ENCODE results near the gene UNC13A.

Gene UNC13A

GRCh38 chr19:17687857-17688784, at the start of gene UNC13A:
UNC13A (minus strand) TSS chr19:17688354; CDS start chr19:17688199, 155 bp downstream.
- no peak for TF ChIP-seq CTCF (IDR thresholded peaks at IDR 0.05; ENCODE audit: borderline replicate concordance, control extremely low read depth, extremely low read depth, insufficient read depth, missing control alignments)
- peak; percentile 82 for DNase-seq (ENCODE audit: low spot score)
- in situ Hi-C loops (cut with MboI; ENCODE audit: low sequenced_read_pairs, unreplicated experiment): no loop called here

GRCh38 chr19:17737690-17738153, 49.6 kb upstream of the UNC13A start:
- in situ Hi-C loops (cut with MboI; ENCODE audit: low sequenced_read_pairs, unreplicated experiment): no loop called here
- no peak for DNase-seq (ENCODE audit: low spot score)
- TF ChIP-seq CTCF (IDR thresholded peaks at IDR 0.05; ENCODE audit: borderline replicate concordance, control extremely low read depth, extremely low read depth, insufficient read depth, missing control alignments): no peak

GRCh38 chr19:17735410-17735809, 47.3 kb upstream of the UNC13A start:
- DNase-seq (ENCODE audit: low spot score): no peak
- in situ Hi-C loops (cut with MboI; ENCODE audit: low sequenced_read_pairs, unreplicated experiment): no loop called here
- TF ChIP-seq CTCF (IDR thresholded peaks at IDR 0.05; ENCODE audit: borderline replicate concordance, control extremely low read depth, extremely low read depth, insufficient read depth, missing control alignments): no peak

- in situ Hi-C loops (cut with MboI; ENCODE audit: low sequenced_read_pairs, unreplicated experiment): no loop called here
- TF ChIP-seq CTCF (IDR thresholded peaks at IDR 0.05; ENCODE audit: borderline replicate concordance, control extremely low read depth, extremely low read depth, insufficient read depth, missing control alignments): no peak
- DNase-seq (ENCODE audit: low spot score): no peak
Observed at GRCh38 chr19:17734146-17734545, 46.0 kb upstream of the UNC13A start.

GRCh38 chr19:17733127-17733526, 45.0 kb upstream of the UNC13A start:
- in situ Hi-C loops (cut with MboI; ENCODE audit: low sequenced_read_pairs, unreplicated experiment): no loop called here
- TF ChIP-seq CTCF (IDR thresholded peaks at IDR 0.05; ENCODE audit: borderline replicate concordance, control extremely low read depth, extremely low read depth, insufficient read depth, missing control alignments): no peak
- DNase-seq (ENCODE audit: low spot score): no peak

- DNase-seq (ENCODE audit: low spot score): no peak
- in situ Hi-C loops (cut with MboI; ENCODE audit: low sequenced_read_pairs, unreplicated experiment): no loop called here
- TF ChIP-seq CTCF (IDR thresholded peaks at IDR 0.05; ENCODE audit: borderline replicate concordance, control extremely low read depth, extremely low read depth, insufficient read depth, missing control alignments): no peak
Observed at GRCh38 chr19:17727843-17728242, 39.7 kb upstream of the UNC13A start.

All from GM13976 (cell line).